ENCODE results near the gene NKX2-4.
"Not testable (repeated sequence)": the region's sequence is repeated elsewhere in the genome, so short reads cannot be mapped to it uniquely, and the experiment has no call there.

NKX2-4 gene

GRCh38 chr20:21397341-21398108 lies at the start of gene NKX2-4:
NKX2-4 (minus strand) TSS chr20:21397526; CDS start chr20:21397399, 127 bp downstream.
- no peak for DNase-seq (ENCODE audit: low read depth)

GRCh38 chr20:21437816-21438215 lies 40.5 kb upstream of the NKX2-4 start:
- no peak for DNase-seq (ENCODE audit: low read depth)

- DNase-seq (ENCODE audit: low read depth) = no peak
Observed at GRCh38 chr20:21437248-21437647, 39.9 kb upstream of the NKX2-4 start.

GRCh38 chr20:21436205-21436604 lies 38.9 kb upstream of the NKX2-4 start:
- DNase-seq (ENCODE audit: low read depth) = peak; percentile 95

- DNase-seq (ENCODE audit: low read depth) = peak; percentile 55
Observed at GRCh38 chr20:21435576-21435975, 38.2 kb upstream of the NKX2-4 start.

- peak; percentile 65 for DNase-seq (ENCODE audit: low read depth)
Observed at GRCh38 chr20:21433329-21433890, 36.1 kb upstream of the NKX2-4 start.

- peak; percentile 33 for DNase-seq (ENCODE audit: low read depth)
Observed at GRCh38 chr20:21432911-21433310, 35.6 kb upstream of the NKX2-4 start.

- DNase-seq (ENCODE audit: low read depth) = no peak
Observed at GRCh38 chr20:21430020-21430419, 32.7 kb upstream of the NKX2-4 start.

- DNase-seq (ENCODE audit: low read depth) = no peak
Observed at GRCh38 chr20:21424846-21425245, 27.5 kb upstream of the NKX2-4 start.

- DNase-seq (ENCODE audit: low read depth) = not testable (repeated sequence)
Observed at GRCh38 chr20:21423712-21424111, 26.4 kb upstream of the NKX2-4 start.

GRCh38 chr20:21421601-21422236 lies 24.4 kb upstream of the NKX2-4 start:
- no peak for DNase-seq (ENCODE audit: low read depth)

- DNase-seq (ENCODE audit: low read depth) = not testable (repeated sequence)
Observed at GRCh38 chr20:21419147-21419546, 21.8 kb upstream of the NKX2-4 start.

- DNase-seq (ENCODE audit: low read depth) = not testable (repeated sequence)
Observed at GRCh38 chr20:21413996-21414395, 16.7 kb upstream of the NKX2-4 start.

GRCh38 chr20:21411725-21412124 lies 14.4 kb upstream of the NKX2-4 start:
- DNase-seq (ENCODE audit: low read depth) = no peak

GRCh38 chr20:21399005-21399475 lies 1.7 kb upstream of the NKX2-4 start:
- DNase-seq (ENCODE audit: low read depth) = no peak

- no peak for DNase-seq (ENCODE audit: low read depth)
Observed at GRCh38 chr20:21398109-21399004, 1.0 kb upstream of the NKX2-4 start.

- DNase-seq (ENCODE audit: low read depth) = no peak
Observed at GRCh38 chr20:21396599-21397340, 556 bp downstream of the NKX2-4 start.

GRCh38 chr20:21395666-21396598 lies 1.4 kb downstream of the NKX2-4 start:
- no peak for DNase-seq (ENCODE audit: low read depth)

- DNase-seq (ENCODE audit: low read depth) = no peak
Observed at GRCh38 chr20:21395051-21395665, 2.2 kb downstream of the NKX2-4 start.

GRCh38 chr20:21394551-21394950 lies 2.8 kb downstream of the NKX2-4 start:
- no peak for DNase-seq (ENCODE audit: low read depth)
